SU-DHL-6 (cell line): ENCODE results near the gene OXER1.

Experiments
- H2AFZ ChIP-seq: fragments of 200-600 bp; sonication (generic); 2 replicates; pipeline ENCODE4 v1.6.1; 2014; ENCODE audit warnings: low read depth, mild to moderate bottlenecking, moderate library complexity, mixed read lengths, antibody characterized with exemption, low read length; ENCODE audit not compliant: severe bottlenecking
- H3F3A ChIP-seq: fragments of 200-600 bp; shearing (Covaris generic); 2 replicates; pipeline ENCODE4 v1.6.0; 2016; ENCODE audit warnings: antibody characterized with exemption, mild to moderate bottlenecking; ENCODE audit not compliant: insufficient read depth
- H3K27ac ChIP-seq: fragments of 200-600 bp; sonication (generic); 2 replicates; pipeline ENCODE4 v1.5.1; 2016; ENCODE audit warnings: low read depth, mild to moderate bottlenecking, low read length, moderate library complexity, mixed read lengths
- H3K27me3 ChIP-seq: fragments of 200-600 bp; sonication (generic), shearing (Covaris generic); 2 replicates; pipeline ENCODE4 v1.6.0; 2014; ENCODE audit warnings: mild to moderate bottlenecking, low read length
- H3K36me3 ChIP-seq: fragments of 200-600 bp; sonication (generic); 2 replicates; pipeline ENCODE4 v1.6.1; 2014; ENCODE audit warnings: mild to moderate bottlenecking, low read length, mixed read lengths
- H3K4me2 ChIP-seq: fragments of 300-600, 200-600 bp; shearing (Covaris generic), sonication (generic); 2 replicates; pipeline ENCODE4 v1.6.0; 2014; ENCODE audit warnings: low read length, low read depth, mild to moderate bottlenecking; ENCODE audit not compliant: poor library complexity, severe bottlenecking
- H3K4me3 ChIP-seq: fragments of 200-600 bp; sonication (generic); 2 replicates; pipeline ENCODE4 v1.5.1; 2014; ENCODE audit warnings: antibody characterized with exemption, low read length, mild to moderate bottlenecking, mixed read lengths; ENCODE audit not compliant: insufficient read depth, poor library complexity, severe bottlenecking
- H3K79me2 ChIP-seq: fragments of 200-600 bp; sonication (generic); 2 replicates; pipeline ENCODE4 v1.6.1; 2014; ENCODE audit warnings: mild to moderate bottlenecking, low read length, moderate library complexity; ENCODE audit not compliant: insufficient read depth
- H3K9ac ChIP-seq: fragments of 200-600 bp; sonication (generic); 2 replicates; pipeline ENCODE4 v1.7.0; 2014; ENCODE audit warnings: mild to moderate bottlenecking, low read length
- H3K9me2 ChIP-seq: fragments of 200-600 bp; sonication (generic); replicated peaks from 2 replicates; pipeline ENCODE4 v1.6.1; 2014; ENCODE audit warnings: low read length; ENCODE audit not compliant: insufficient read depth
- H3K9me3 ChIP-seq: fragments of 200-600 bp; sonication (generic); 2 replicates; pipeline ENCODE4 v1.6.1; 2014; ENCODE audit warnings: low read length, mixed read lengths; ENCODE audit not compliant: insufficient read depth
- H4K20me1 ChIP-seq: fragments of 200-600 bp; sonication (generic); 2 replicates; pipeline ENCODE4 v1.6.1; 2014; ENCODE audit warnings: low read depth, mild to moderate bottlenecking, antibody characterized with exemption, low read length, moderate library complexity, mixed read lengths
- EZH2phosphoT487 ChIP-seq: fragments of 200-600 bp; sonication (generic), shearing (Covaris generic); conservative IDR thresholded peaks from 2 replicates; pipeline ENCODE4 v1.6.1; 2018; ENCODE audit warnings: mild to moderate bottlenecking, antibody characterized with exemption, low read length, moderate library complexity, mixed read lengths
- TF ChIP-seq, protein P1 (sequence below): fragments of 200-600 bp; sonication (generic); IDR thresholded peaks from one replicate; pipeline ENCODE4 v1.5.1; 2017; ENCODE audit warnings: antibody characterized with exemption, mild to moderate bottlenecking, low read length, moderate library complexity; ENCODE audit not compliant: insufficient read depth, poor library complexity, severe bottlenecking

The OXER1 gene

DNA sequence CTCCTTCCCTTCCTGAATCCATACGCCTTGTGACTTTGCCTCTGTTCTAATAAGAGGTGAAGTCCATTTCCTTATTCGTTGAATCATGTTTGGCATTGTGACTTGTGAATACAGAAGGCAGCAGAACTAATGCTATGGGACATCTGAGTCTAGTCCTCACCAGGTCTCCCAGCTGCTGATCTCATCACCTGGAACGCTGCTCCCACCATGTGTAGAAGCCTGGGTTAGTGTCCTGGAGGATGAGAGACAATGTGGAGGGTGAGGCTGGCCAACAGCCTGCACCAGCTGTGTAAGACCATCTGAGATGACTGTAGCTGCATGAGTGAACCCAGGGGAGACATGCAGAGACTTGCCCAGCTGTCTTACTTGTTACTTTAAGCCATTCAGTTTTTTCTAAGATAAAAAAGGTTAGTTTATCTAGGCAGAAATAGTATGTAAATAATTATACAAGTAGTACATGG is 31.9 kb upstream of the OXER1 start:
- H4K20me1 ChIP-seq, result no peaks in the 10 kb centered on the region
- H3K4me2 ChIP-seq, result no peak overlapping the region
- no peaks in the 10 kb centered on the region for H3K27me3 ChIP-seq
- H3K9me3 ChIP-seq, result no peaks in the 10 kb centered on the region
- H2AFZ ChIP-seq, result no peak overlapping the region
- no peak overlapping the region for H3K27ac ChIP-seq
- H3K79me2 ChIP-seq, result no peaks in the 10 kb centered on the region
- no peaks in the 10 kb centered on the region for H3K9me2 ChIP-seq
- TF ChIP-seq EZH2phosphoT487, result no peak
- TF ChIP-seq, protein P1, sequence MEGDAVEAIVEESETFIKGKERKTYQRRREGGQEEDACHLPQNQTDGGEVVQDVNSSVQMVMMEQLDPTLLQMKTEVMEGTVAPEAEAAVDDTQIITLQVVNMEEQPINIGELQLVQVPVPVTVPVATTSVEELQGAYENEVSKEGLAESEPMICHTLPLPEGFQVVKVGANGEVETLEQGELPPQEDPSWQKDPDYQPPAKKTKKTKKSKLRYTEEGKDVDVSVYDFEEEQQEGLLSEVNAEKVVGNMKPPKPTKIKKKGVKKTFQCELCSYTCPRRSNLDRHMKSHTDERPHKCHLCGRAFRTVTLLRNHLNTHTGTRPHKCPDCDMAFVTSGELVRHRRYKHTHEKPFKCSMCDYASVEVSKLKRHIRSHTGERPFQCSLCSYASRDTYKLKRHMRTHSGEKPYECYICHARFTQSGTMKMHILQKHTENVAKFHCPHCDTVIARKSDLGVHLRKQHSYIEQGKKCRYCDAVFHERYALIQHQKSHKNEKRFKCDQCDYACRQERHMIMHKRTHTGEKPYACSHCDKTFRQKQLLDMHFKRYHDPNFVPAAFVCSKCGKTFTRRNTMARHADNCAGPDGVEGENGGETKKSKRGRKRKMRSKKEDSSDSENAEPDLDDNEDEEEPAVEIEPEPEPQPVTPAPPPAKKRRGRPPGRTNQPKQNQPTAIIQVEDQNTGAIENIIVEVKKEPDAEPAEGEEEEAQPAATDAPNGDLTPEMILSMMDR, result no peak
- H3F3A ChIP-seq, result no peaks in the 10 kb centered on the region
- H3K36me3 ChIP-seq, result no peaks in the 10 kb centered on the region
- no peak overlapping the region for H3K4me3 ChIP-seq
- H3K9ac ChIP-seq, result no peak overlapping the region

DNA sequence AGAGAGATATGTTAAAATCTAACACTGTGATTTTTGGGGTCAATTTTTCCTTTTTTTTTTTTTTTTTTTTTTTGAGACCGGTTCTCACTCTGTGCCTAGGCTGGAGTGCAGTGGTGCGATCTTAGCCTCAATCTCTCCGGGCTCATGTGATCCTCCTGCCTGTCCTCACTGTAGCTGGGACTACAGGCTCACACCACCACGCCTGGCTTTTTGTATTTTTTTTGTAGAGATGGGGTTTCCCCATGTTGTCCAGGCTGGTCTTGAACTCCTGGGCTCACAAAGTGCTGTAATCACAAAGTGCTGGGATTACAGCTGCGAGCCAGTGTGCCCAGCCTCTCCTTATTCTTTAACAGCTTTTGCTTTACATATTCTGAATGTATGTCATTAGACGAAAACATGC is 31.3 kb upstream of the OXER1 start:
- no peak for TF ChIP-seq EZH2phosphoT487
- TF ChIP-seq, protein P1, result no peak
- Histone ChIP-seq H3K4me2 (no peak overlapping the region), H3K79me2 (no peaks in the 10 kb centered on the region), H3K27ac (no peak overlapping the region), H3K36me3 (no peaks in the 10 kb centered on the region), H4K20me1 (no peaks in the 10 kb centered on the region), H2AFZ (no peak overlapping the region), H3K4me3 (no peak overlapping the region), H3K27me3 (no peaks in the 10 kb centered on the region), H3F3A (no peaks in the 10 kb centered on the region), H3K9ac (no peak overlapping the region), H3K9me3 (no peaks in the 10 kb centered on the region), H3K9me2 (no peaks in the 10 kb centered on the region)

DNA sequence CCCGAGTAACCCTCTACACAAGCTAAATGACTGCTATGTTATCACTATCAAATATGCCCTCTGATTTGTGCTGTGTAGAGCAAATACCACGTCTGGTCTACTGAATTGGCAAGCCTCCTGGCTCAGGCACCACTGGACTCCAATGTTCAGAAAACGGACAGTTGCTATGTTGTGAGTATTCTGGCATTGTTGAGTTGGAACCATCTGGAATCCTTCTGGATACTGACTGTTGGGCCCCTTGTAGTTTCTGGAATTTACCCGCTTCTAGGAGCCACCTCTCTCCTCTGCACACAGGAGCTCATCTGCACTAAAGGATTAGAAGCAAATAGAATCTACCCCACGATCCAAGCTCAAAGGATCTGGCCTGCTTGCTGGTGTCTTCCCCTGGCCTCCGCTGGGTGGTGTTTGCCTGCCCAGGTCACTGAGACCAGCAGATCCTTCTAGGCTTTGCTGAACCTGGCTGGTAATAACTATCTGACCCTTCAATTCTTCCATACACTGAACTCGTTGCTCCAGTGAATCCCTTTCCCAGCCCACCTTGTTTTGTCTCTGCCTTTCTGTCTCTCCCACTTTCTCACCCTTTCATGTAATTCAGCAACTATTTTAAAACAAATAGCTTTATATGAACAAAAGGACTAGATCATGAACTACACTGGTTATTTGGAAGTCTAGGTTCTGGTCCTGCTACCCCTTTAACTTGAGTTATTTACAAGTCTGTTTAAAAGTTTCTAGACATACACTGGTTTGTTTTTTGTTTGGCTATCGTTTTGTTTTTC is 30.5 kb upstream of the OXER1 start:
- Histone ChIP-seq H3K9me2 (no peaks in the 10 kb centered on the region), H3K9ac (no peak overlapping the region), H3K4me3 (no peak overlapping the region), H3K9me3 (no peaks in the 10 kb centered on the region), H3K36me3 (no peaks in the 10 kb centered on the region), H2AFZ (no peak overlapping the region), H3K79me2 (no peaks in the 10 kb centered on the region), H3F3A (no peaks in the 10 kb centered on the region), H3K27ac (no peak overlapping the region), H3K27me3 (no peaks in the 10 kb centered on the region), H3K4me2 (no peak overlapping the region), H4K20me1 (no peaks in the 10 kb centered on the region)
- no peak for TF ChIP-seq EZH2phosphoT487
- TF ChIP-seq, protein P1, result no peak
